Measurements from ENCODE around the gene LBHD1. TPM values are rescaled to one million over a fixed set of nuclear protein-coding genes. Genes with fewer than 3 reads are reported as not detected.
A peak's percentile ranks its signal among the peaks of the same experiment; 100 is the strongest.

LBHD1 gene
- total and polyA plus RNA-seq, 2 of the 13 experiments (the other 11 are each of a cell fraction or from before 2014, with no cell fraction given): 3.2 to 3.7 TPM

DNA sequence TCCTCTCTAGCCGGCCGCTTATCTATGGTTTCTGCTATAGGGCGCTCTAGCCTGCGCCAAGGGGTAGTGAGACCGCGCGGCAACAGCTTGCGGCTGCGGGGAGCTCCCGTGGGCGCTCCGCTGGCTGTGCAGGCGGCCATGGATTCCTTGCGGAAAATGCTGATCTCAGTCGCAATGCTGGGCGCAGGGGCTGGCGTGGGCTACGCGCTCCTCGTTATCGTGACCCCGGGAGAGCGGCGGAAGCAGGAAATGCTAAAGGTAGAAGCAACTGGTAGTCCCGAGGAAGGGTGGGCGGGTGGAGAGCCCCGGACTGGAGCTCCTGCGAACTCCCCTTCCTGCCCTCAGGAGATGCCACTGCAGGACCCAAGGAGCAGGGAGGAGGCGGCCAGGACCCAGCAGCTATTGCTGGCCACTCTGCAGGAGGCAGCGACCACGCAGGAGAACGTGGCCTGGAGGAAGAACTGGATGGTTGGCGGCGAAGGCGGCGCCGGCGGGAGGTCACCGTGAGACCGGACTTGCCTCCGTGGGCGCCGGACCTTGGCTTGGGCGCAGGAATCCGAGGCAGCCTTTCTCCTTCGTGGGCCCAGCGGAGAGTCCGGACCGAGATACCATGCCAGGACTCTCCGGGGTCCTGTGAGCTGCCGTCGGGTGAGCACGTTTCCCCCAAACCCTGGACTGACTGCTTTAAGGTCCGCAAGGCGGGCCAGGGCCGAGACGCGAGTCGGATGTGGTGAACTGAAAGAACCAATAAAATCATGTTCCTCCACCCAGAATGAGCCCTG lies at the start of gene LBHD1, which contains the start of gene UQCC3 (continued):
- TF ChIP-seq, protein P1, sequence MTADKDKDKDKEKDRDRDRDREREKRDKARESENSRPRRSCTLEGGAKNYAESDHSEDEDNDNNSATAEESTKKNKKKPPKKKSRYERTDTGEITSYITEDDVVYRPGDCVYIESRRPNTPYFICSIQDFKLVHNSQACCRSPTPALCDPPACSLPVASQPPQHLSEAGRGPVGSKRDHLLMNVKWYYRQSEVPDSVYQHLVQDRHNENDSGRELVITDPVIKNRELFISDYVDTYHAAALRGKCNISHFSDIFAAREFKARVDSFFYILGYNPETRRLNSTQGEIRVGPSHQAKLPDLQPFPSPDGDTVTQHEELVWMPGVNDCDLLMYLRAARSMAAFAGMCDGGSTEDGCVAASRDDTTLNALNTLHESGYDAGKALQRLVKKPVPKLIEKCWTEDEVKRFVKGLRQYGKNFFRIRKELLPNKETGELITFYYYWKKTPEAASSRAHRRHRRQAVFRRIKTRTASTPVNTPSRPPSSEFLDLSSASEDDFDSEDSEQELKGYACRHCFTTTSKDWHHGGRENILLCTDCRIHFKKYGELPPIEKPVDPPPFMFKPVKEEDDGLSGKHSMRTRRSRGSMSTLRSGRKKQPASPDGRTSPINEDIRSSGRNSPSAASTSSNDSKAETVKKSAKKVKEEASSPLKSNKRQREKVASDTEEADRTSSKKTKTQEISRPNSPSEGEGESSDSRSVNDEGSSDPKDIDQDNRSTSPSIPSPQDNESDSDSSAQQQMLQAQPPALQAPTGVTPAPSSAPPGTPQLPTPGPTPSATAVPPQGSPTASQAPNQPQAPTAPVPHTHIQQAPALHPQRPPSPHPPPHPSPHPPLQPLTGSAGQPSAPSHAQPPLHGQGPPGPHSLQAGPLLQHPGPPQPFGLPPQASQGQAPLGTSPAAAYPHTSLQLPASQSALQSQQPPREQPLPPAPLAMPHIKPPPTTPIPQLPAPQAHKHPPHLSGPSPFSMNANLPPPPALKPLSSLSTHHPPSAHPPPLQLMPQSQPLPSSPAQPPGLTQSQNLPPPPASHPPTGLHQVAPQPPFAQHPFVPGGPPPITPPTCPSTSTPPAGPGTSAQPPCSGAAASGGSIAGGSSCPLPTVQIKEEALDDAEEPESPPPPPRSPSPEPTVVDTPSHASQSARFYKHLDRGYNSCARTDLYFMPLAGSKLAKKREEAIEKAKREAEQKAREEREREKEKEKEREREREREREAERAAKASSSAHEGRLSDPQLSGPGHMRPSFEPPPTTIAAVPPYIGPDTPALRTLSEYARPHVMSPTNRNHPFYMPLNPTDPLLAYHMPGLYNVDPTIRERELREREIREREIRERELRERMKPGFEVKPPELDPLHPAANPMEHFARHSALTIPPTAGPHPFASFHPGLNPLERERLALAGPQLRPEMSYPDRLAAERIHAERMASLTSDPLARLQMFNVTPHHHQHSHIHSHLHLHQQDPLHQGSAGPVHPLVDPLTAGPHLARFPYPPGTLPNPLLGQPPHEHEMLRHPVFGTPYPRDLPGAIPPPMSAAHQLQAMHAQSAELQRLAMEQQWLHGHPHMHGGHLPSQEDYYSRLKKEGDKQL (CRISPR knock-in tag; IDR thresholded peaks at IDR 0.05; ENCODE audit: low read depth): no peak
- TF ChIP-seq HMG20A (CRISPR knock-in tag; IDR thresholded peaks at IDR 0.05; ENCODE audit: borderline replicate concordance) (no peak), MAFG (CRISPR knock-in tag; IDR thresholded peaks at IDR 0.05) (no peak), ZNF224 (CRISPR knock-in tag; IDR thresholded peaks at IDR 0.05) (0 out of 2 replicates have a peak, but pooled peaks have one; percentile 51), FOXA3 (CRISPR knock-in tag; IDR thresholded peaks at IDR 0.05) (no peak), SUZ12 (IDR thresholded peaks at IDR 0.05; ENCODE audit: low read depth, low read length) (no peak), ZNF292 (CRISPR knock-in tag; IDR thresholded peaks at IDR 0.05; ENCODE audit: borderline replicate concordance, low read depth) (peak; percentile 76), HCFC1 (IDR thresholded peaks at IDR 0.05; ENCODE audit: low read depth, low read length) (peak; percentile 26; the same call in 1 of the 2 replicates), ZNF816 (CRISPR knock-in tag; IDR thresholded peaks at IDR 0.05; ENCODE audit: borderline replicate concordance) (no peak), TEAD2 (CRISPR knock-in tag; IDR thresholded peaks at IDR 0.05) (no peak), ZNF496 (CRISPR knock-in tag; IDR thresholded peaks at IDR 0.05; ENCODE audit: insufficient replicate concordance) (no peak), ZNF83 (CRISPR knock-in tag; IDR thresholded peaks at IDR 0.05; ENCODE audit: borderline replicate concordance) (peak; percentile 72; the same call in 1 of the 2 replicates), ATF1 (CRISPR knock-in tag; IDR thresholded peaks at IDR 0.05) (no peak), ZNF615 (CRISPR knock-in tag; IDR thresholded peaks at IDR 0.05; ENCODE audit: borderline replicate concordance) (no peak), ZNF562 (CRISPR knock-in tag; IDR thresholded peaks at IDR 0.05; ENCODE audit: borderline replicate concordance) (no peak), PHB2 (IDR thresholded peaks at IDR 0.05; ENCODE audit: partially characterized antibody) (no peak)
- TF ChIP-seq, protein P2, sequence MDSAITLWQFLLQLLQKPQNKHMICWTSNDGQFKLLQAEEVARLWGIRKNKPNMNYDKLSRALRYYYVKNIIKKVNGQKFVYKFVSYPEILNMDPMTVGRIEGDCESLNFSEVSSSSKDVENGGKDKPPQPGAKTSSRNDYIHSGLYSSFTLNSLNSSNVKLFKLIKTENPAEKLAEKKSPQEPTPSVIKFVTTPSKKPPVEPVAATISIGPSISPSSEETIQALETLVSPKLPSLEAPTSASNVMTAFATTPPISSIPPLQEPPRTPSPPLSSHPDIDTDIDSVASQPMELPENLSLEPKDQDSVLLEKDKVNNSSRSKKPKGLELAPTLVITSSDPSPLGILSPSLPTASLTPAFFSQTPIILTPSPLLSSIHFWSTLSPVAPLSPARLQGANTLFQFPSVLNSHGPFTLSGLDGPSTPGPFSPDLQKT (CRISPR knock-in tag; IDR thresholded peaks at IDR 0.05; ENCODE audit: borderline replicate concordance): 0 out of 2 replicates have a peak, but pooled peaks have one; percentile 31
- TF ChIP-seq, protein P3, sequence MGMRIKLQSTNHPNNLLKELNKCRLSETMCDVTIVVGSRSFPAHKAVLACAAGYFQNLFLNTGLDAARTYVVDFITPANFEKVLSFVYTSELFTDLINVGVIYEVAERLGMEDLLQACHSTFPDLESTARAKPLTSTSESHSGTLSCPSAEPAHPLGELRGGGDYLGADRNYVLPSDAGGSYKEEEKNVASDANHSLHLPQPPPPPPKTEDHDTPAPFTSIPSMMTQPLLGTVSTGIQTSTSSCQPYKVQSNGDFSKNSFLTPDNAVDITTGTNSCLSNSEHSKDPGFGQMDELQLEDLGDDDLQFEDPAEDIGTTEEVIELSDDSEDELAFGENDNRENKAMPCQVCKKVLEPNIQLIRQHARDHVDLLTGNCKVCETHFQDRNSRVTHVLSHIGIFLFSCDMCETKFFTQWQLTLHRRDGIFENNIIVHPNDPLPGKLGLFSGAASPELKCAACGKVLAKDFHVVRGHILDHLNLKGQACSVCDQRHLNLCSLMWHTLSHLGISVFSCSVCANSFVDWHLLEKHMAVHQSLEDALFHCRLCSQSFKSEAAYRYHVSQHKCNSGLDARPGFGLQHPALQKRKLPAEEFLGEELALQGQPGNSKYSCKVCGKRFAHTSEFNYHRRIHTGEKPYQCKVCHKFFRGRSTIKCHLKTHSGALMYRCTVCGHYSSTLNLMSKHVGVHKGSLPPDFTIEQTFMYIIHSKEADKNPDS (CRISPR knock-in tag; IDR thresholded peaks at IDR 0.05): no peak
- TF ChIP-seq, protein P4, sequence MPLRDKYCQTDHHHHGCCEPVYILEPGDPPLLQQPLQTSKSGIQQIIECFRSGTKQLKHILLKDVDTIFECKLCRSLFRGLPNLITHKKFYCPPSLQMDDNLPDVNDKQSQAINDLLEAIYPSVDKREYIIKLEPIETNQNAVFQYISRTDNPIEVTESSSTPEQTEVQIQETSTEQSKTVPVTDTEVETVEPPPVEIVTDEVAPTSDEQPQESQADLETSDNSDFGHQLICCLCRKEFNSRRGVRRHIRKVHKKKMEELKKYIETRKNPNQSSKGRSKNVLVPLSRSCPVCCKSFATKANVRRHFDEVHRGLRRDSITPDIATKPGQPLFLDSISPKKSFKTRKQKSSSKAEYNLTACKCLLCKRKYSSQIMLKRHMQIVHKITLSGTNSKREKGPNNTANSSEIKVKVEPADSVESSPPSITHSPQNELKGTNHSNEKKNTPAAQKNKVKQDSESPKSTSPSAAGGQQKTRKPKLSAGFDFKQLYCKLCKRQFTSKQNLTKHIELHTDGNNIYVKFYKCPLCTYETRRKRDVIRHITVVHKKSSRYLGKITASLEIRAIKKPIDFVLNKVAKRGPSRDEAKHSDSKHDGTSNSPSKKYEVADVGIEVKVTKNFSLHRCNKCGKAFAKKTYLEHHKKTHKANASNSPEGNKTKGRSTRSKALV (CRISPR knock-in tag; IDR thresholded peaks at IDR 0.05): no peak

All from HepG2 (cell line).